ENCODE measurements around the gene TRAF4. TPM values are rescaled to one million over a fixed set of nuclear protein-coding genes. Genes with fewer than 3 reads are reported as not detected.

TRAF4 gene
- total RNA-seq, 6 donors from 2014 or later: 34.8 to 84.9 (median 64.1) TPM

GRCh38 chr17:28710861-28711722 is 32.7 kb upstream of the TRAF4 start:
- Histone ChIP-seq H3K4me1 (peaks cover 15 to 29% (median 18%) of the 10 kb centered on the region in 4 donors), H3K27me3 (no peaks in the 10 kb centered on the region), H3K36me3 (peaks cover 0 to 15% (median 9%) of the 10 kb centered on the region in 4 donors), H3K4me3 (peak overlapping the region; percentile 40 to 75 (median 64)), H3K27ac (peak overlapping the region; percentile 81 to 89 (median 84)), H3K9me3 (no peaks in the 10 kb centered on the region)
- 0 to 1% methylated on average over 45 to 58 of the region's 74 CpGs for WGBS, 2 donors
- peak; percentile 44 to 74 for TF ChIP-seq POLR2AphosphoS5 (IDR thresholded peaks at IDR 0.05)
- no peak for TF ChIP-seq EP300 (IDR thresholded peaks at IDR 0.05)
- TF ChIP-seq CTCF (IDR thresholded peaks at IDR 0.05): no peak
- peak in 3 of 4 donors; percentile 50 to 82 (median 59) for TF ChIP-seq POLR2A (IDR thresholded peaks at IDR 0.05)
- ATAC-seq (ENCODE audit: low FRiP score in 2 of 2) (peak; percentile 94 to 97), DNase-seq (peak; percentile 92 to 99)

- Histone ChIP-seq H3K27me3 (no peaks in the 10 kb centered on the region), H3K4me3 (peak within 1 kb of the TSS; percentile 40 to 75 (median 64)), H3K4me1 (peaks cover 18 to 33% (median 23%) of the 10 kb centered on the region in 4 donors), H3K27ac (peak within 1 kb of the TSS; percentile 81 to 89 (median 84)), H3K36me3 (peaks cover 0 to 15% (median 9%) of the 10 kb centered on the region in 4 donors), H3K9me3 (no peaks in the 10 kb centered on the region)
- ATAC-seq (ENCODE audit: low FRiP score in 2 of 2): peak; percentile 23 to 61
- TF ChIP-seq POLR2AphosphoS5 (IDR thresholded peaks at IDR 0.05) (no peak), POLR2A (IDR thresholded peaks at IDR 0.05) (no peak), EP300 (IDR thresholded peaks at IDR 0.05) (no peak), CTCF (IDR thresholded peaks at IDR 0.05) (no peak)
- whole genome bisulfite sequencing, 2 donors: 3 to 14% methylated on average over 6 to 20 of the region's 20 CpGs
- DNase-seq: no peak
These were observed 32.1 kb upstream of the TRAF4 start, which contains the start of gene PROCA1 for GRCh38 chr17:28711723-28712031. Gene PROCA1 (minus strand): TSS chr17:28711888. CDS start chr17:28711660, 228 bp downstream.

- Histone ChIP-seq H3K4me1 (peaks cover 21 to 38% (median 26%) of the 10 kb centered on the region in 4 donors), H3K36me3 (peaks cover 0 to 15% (median 9%) of the 10 kb centered on the region in 4 donors), H3K4me3 (peak overlapping the region in 3 of 4 donors; percentile 59 to 75 (median 68)), H3K27me3 (no peaks in the 10 kb centered on the region), H3K9me3 (no peaks in the 10 kb centered on the region), H3K27ac (peak overlapping the region; percentile 81 to 89 (median 84))
- TF ChIP-seq POLR2A (IDR thresholded peaks at IDR 0.05): peak in 1 of 4 donors; percentile 12
- no peak for TF ChIP-seq POLR2AphosphoS5 (IDR thresholded peaks at IDR 0.05)
- TF ChIP-seq CTCF (IDR thresholded peaks at IDR 0.05): peak in 1 of 6 experiments; percentile 6
- ATAC-seq (ENCODE audit: low FRiP score in 2 of 2) (peak; percentile 2 to 51), DNase-seq (peak; percentile 55 to 89)
- 27 to 32% methylated on average over 30 to 34 of the region's 34 CpGs for WGBS, 2 donors
These were observed 31.6 kb upstream of the TRAF4 start for GRCh38 chr17:28712032-28712704.

- H3K4me3 ChIP-seq: no peak overlapping the region
- no peaks in the 10 kb centered on the region for H3K9me3 ChIP-seq
- TF ChIP-seq CTCF (IDR thresholded peaks at IDR 0.05): no peak
- no peak for TF ChIP-seq EP300 (IDR thresholded peaks at IDR 0.05)
- no peak for TF ChIP-seq POLR2A (IDR thresholded peaks at IDR 0.05)
- TF ChIP-seq POLR2AphosphoS5 (IDR thresholded peaks at IDR 0.05): no peak
- no peak for ATAC-seq (ENCODE audit: low FRiP score in 2 of 2)
- peaks cover 23 to 45% (median 31%) of the 10 kb centered on the region in 4 donors for H3K4me1 ChIP-seq
- no peak overlapping the region for H3K27ac ChIP-seq
- 79 to 84% methylated on average over 7 of the region's 7 CpGs for WGBS, 2 donors
- no peaks in the 10 kb centered on the region for H3K27me3 ChIP-seq
- no peak for DNase-seq
- peaks cover 0 to 15% (median 9%) of the 10 kb centered on the region in 4 donors for H3K36me3 ChIP-seq
These were observed 31.0 kb upstream of the TRAF4 start for GRCh38 chr17:28712705-28713415.
